ENCODE measurements around the gene DNAJC10. TPM values are rescaled to one million over a fixed set of nuclear protein-coding genes. Genes with fewer than 3 reads are reported as not detected.

The DNAJC10 gene
- total RNA-seq, 1 donor from 2014 or later, result 174 TPM

GRCh38 chr2:182816866-182817265, 100.8 kb downstream of the DNAJC10 start:
- H3K4me1 Mint-ChIP-seq, result peaks cover 30% of the 10 kb centered on the region
- H3K4me1 ChIP-seq, result peaks cover 39% of the 10 kb centered on the region
- peaks cover 8% of the 10 kb centered on the region for H3K27me3 Mint-ChIP-seq (ENCODE audit: insufficient read depth, low read depth)
- no peak overlapping the region for H3K9ac ChIP-seq
- H3F3A ChIP-seq (ENCODE audit: low read depth), result peaks cover 31% of the 10 kb centered on the region
- peak overlapping the region; percentile 75 for H3K4me2 ChIP-seq
- H3K36me3 Mint-ChIP-seq, result no peaks in the 10 kb centered on the region
- no peaks in the 10 kb centered on the region for H3K36me3 ChIP-seq
- peak overlapping the region; percentile 29 for H2AFZ ChIP-seq (replicated peaks)
- no peaks in the 10 kb centered on the region for H3K9me3 ChIP-seq (ENCODE audit: low read depth)
- no peaks in the 10 kb centered on the region for H3K79me2 ChIP-seq (ENCODE audit: low read depth)
- TF ChIP-seq CTCF (IDR thresholded peaks at IDR 0.05) (no peak), EZH2 (IDR thresholded peaks at IDR 0.05) (no peak), EZH2phosphoT487 (IDR thresholded peaks at IDR 0.05) (no peak)
- peak overlapping the region; percentile 96 for H3K27ac ChIP-seq
- H3K4me3 Mint-ChIP-seq, result no peak overlapping the region
- H4K20me1 ChIP-seq (ENCODE audit: low read depth), result no peaks in the 10 kb centered on the region
- no peak for DNase-seq (ENCODE audit: low spot score)
- no peak overlapping the region for H3K27ac Mint-ChIP-seq
- no peak overlapping the region for H3K4me3 ChIP-seq
- no peaks in the 10 kb centered on the region for H3K27me3 ChIP-seq
- no peaks in the 10 kb centered on the region for H3K9me3 Mint-ChIP-seq

- H3K27ac ChIP-seq, result peak overlapping the region; percentile 96
- no peak for DNase-seq (ENCODE audit: low spot score)
- peaks cover 31% of the 10 kb centered on the region for H3F3A ChIP-seq (ENCODE audit: low read depth)
- Mint-ChIP-seq H3K36me3 (no peaks in the 10 kb centered on the region), H3K4me3 (no peak overlapping the region), H3K4me1 (peaks cover 30% of the 10 kb centered on the region), H3K27me3 (ENCODE audit: insufficient read depth, low read depth) (peaks cover 8% of the 10 kb centered on the region), H3K27ac (no peak overlapping the region), H3K9me3 (no peaks in the 10 kb centered on the region)
- TF ChIP-seq EZH2 (IDR thresholded peaks at IDR 0.05) (no peak), CTCF (IDR thresholded peaks at IDR 0.05) (no peak)
- H4K20me1 ChIP-seq (ENCODE audit: low read depth), result no peaks in the 10 kb centered on the region
- H3K4me3 ChIP-seq, result no peak overlapping the region
- no peaks in the 10 kb centered on the region for H3K9me3 ChIP-seq (ENCODE audit: low read depth)
- peaks cover 39% of the 10 kb centered on the region for H3K4me1 ChIP-seq
- no peaks in the 10 kb centered on the region for H3K27me3 ChIP-seq
- peak overlapping the region; percentile 75 for H3K4me2 ChIP-seq
- H3K9ac ChIP-seq, result no peak overlapping the region
- H3K79me2 ChIP-seq (ENCODE audit: low read depth), result no peaks in the 10 kb centered on the region
- H3K36me3 ChIP-seq, result no peaks in the 10 kb centered on the region
- H2AFZ ChIP-seq (replicated peaks), result no peak overlapping the region
Measured at GRCh38 chr2:182817558-182817957, 101.5 kb downstream of the DNAJC10 start.

- H3K9me3 Mint-ChIP-seq, result no peaks in the 10 kb centered on the region
- H3K4me2 ChIP-seq, result peak overlapping the region; percentile 75
- H3K9ac ChIP-seq, result no peak overlapping the region
- TF ChIP-seq CTCF (IDR thresholded peaks at IDR 0.05) (no peak), EZH2phosphoT487 (IDR thresholded peaks at IDR 0.05) (no peak), EZH2 (IDR thresholded peaks at IDR 0.05) (no peak)
- peaks cover 31% of the 10 kb centered on the region for H3F3A ChIP-seq (ENCODE audit: low read depth)
- H3K9me3 ChIP-seq (ENCODE audit: low read depth), result no peaks in the 10 kb centered on the region
- peaks cover 8% of the 10 kb centered on the region for H3K27me3 Mint-ChIP-seq (ENCODE audit: insufficient read depth, low read depth)
- H3K36me3 Mint-ChIP-seq, result no peaks in the 10 kb centered on the region
- H3K27ac ChIP-seq, result peak overlapping the region; percentile 96
- DNase-seq (ENCODE audit: low spot score), result peak; percentile 53
- peaks cover 30% of the 10 kb centered on the region for H3K4me1 Mint-ChIP-seq
- no peaks in the 10 kb centered on the region for H3K79me2 ChIP-seq (ENCODE audit: low read depth)
- no peaks in the 10 kb centered on the region for H4K20me1 ChIP-seq (ENCODE audit: low read depth)
- peak overlapping the region; percentile 62 for H3K27ac Mint-ChIP-seq
- H3K27me3 ChIP-seq, result no peaks in the 10 kb centered on the region
- no peak overlapping the region for H3K4me3 Mint-ChIP-seq
- no peaks in the 10 kb centered on the region for H3K36me3 ChIP-seq
- peak overlapping the region; percentile 33 for H3K4me3 ChIP-seq
- peaks cover 39% of the 10 kb centered on the region for H3K4me1 ChIP-seq
- no peak overlapping the region for H2AFZ ChIP-seq (replicated peaks)
Measured at GRCh38 chr2:182818501-182818900, 102.4 kb downstream of the DNAJC10 start.

Measured in neural progenitor cell (in vitro differentiated cells).